ENCODE measurements around the gene NADK2.

NADK2 gene

GRCh38 chr5:36228505-36228904 is 13.2 kb downstream of the NADK2 start:
- ChIA-PET CTCF (interaction anchor here (0.9 to 1.0 kb wide), 3 partner anchors 13 to 56 kb away, joined by 3 to 4 read pairs (median 3); no protein-coding TSS in a partner anchor), POLR2A (no interaction called here)
- WGBS (ENCODE audit: insufficient coverage), result 96% methylated on average over 4 of the region's 7 CpGs
- DNase-seq, result no peak
- Histone ChIP-seq H3K4me1 (ENCODE audit: control extremely low read depth in 1 of 4, control insufficient read depth in 4 of 4, insufficient read depth in 4 of 4, low read length in 3 of 4) (no peaks in the 10 kb centered on the region), H3K27ac (ENCODE audit: insufficient read depth in 1 of 2, low read depth in 1 of 2, low read length in 2 of 2, poor library complexity in 1 of 2, severe bottlenecking in 2 of 2) (no peak overlapping the region), H3K36me3 (ENCODE audit: control insufficient read depth in 4 of 4, insufficient read depth in 4 of 4, low read length in 3 of 4) (peaks cover 4 to 15% (median 8%) of the 10 kb centered on the region in 4 experiments), H3K27me3 (replicated peaks in 2 of 5; ENCODE audit: control insufficient read depth in 4 of 5, insufficient read depth in 5 of 5, low read length in 4 of 5) (no peaks in the 10 kb centered on the region), H3K4me3 (ENCODE audit: control insufficient read depth in 1 of 7, extremely low read depth in 1 of 7, insufficient read depth in 4 of 7, low read depth in 2 of 7, low read length in 6 of 7) (no peak overlapping the region), H3K9me3 (ENCODE audit: control extremely low read depth in 1 of 5, control insufficient read depth in 4 of 5, insufficient read depth in 2 of 5, low read depth in 1 of 5, low read length in 4 of 5) (no peaks in the 10 kb centered on the region)

GRCh38 chr5:36227046-36227445 is 14.7 kb downstream of the NADK2 start:
- Histone ChIP-seq H3K9me3 (ENCODE audit: control extremely low read depth in 1 of 5, control insufficient read depth in 4 of 5, insufficient read depth in 2 of 5, low read depth in 1 of 5, low read length in 4 of 5) (no peaks in the 10 kb centered on the region), H3K27me3 (replicated peaks in 2 of 5; ENCODE audit: control insufficient read depth in 4 of 5, insufficient read depth in 5 of 5, low read length in 4 of 5) (no peaks in the 10 kb centered on the region), H3K4me1 (ENCODE audit: control extremely low read depth in 1 of 4, control insufficient read depth in 4 of 4, insufficient read depth in 4 of 4, low read length in 3 of 4) (no peaks in the 10 kb centered on the region), H3K4me3 (ENCODE audit: control insufficient read depth in 1 of 7, extremely low read depth in 1 of 7, insufficient read depth in 4 of 7, low read depth in 2 of 7, low read length in 6 of 7) (no peak overlapping the region), H3K27ac (ENCODE audit: insufficient read depth in 1 of 2, low read depth in 1 of 2, low read length in 2 of 2, poor library complexity in 1 of 2, severe bottlenecking in 2 of 2) (no peak overlapping the region), H3K36me3 (ENCODE audit: control insufficient read depth in 4 of 4, insufficient read depth in 4 of 4, low read length in 3 of 4) (peaks cover 6 to 21% (median 10%) of the 10 kb centered on the region in 4 experiments)
- DNase-seq, result no peak
- ChIA-PET POLR2A (no interaction called here), CTCF (no interaction called here)

DNA sequence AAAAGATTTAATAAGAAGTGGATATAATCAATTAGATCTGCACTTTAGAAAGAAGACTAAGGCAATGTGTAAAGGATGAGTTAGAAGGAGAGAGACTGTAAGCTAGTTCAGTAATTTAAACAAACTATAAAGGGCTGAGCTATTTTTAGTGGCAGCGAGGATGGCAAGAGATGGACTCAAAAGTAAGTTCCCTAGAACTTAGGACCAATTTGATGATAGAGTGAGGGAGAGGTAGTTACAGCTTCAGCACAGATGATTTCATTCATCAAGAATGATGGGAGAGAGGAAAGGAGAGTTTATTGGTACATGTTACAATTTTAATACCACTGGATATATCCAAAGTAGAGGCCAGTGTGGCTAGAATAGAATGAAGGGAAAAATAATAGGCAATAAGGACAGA is 19.1 kb downstream of the NADK2 start:
- POLR2A ChIA-PET, result interaction anchor here (0.9 kb wide), 2 partner anchors 9 to 19 kb away, joined by 3 read pairs; partner anchors contain the start of gene NADK2
- Histone ChIP-seq H3K4me1 (ENCODE audit: control extremely low read depth in 1 of 4, control insufficient read depth in 4 of 4, insufficient read depth in 4 of 4, low read length in 3 of 4) (no peaks in the 10 kb centered on the region), H3K9me3 (ENCODE audit: control extremely low read depth in 1 of 5, control insufficient read depth in 4 of 5, insufficient read depth in 2 of 5, low read depth in 1 of 5, low read length in 4 of 5) (no peaks in the 10 kb centered on the region), H3K4me3 (ENCODE audit: control insufficient read depth in 1 of 7, extremely low read depth in 1 of 7, insufficient read depth in 4 of 7, low read depth in 2 of 7, low read length in 6 of 7) (no peak overlapping the region), H3K27ac (ENCODE audit: insufficient read depth in 1 of 2, low read depth in 1 of 2, low read length in 2 of 2, poor library complexity in 1 of 2, severe bottlenecking in 2 of 2) (no peak overlapping the region), H3K27me3 (replicated peaks in 2 of 5; ENCODE audit: control insufficient read depth in 4 of 5, insufficient read depth in 5 of 5, low read length in 4 of 5) (no peaks in the 10 kb centered on the region), H3K36me3 (ENCODE audit: control insufficient read depth in 4 of 4, insufficient read depth in 4 of 4, low read length in 3 of 4) (peaks cover 17 to 37% (median 24%) of the 10 kb centered on the region in 4 experiments)
- CTCF ChIA-PET, result interaction anchor here (1.0 to 2.6 kb wide), 2 partner anchors 16 to 19 kb away, joined by 5 to 10 read pairs; partner anchors contain the start of gene NADK2
- 100% methylated on average over 1 of the region's 1 CpG for WGBS (ENCODE audit: insufficient coverage)
- DNase-seq, result no peak

DNA sequence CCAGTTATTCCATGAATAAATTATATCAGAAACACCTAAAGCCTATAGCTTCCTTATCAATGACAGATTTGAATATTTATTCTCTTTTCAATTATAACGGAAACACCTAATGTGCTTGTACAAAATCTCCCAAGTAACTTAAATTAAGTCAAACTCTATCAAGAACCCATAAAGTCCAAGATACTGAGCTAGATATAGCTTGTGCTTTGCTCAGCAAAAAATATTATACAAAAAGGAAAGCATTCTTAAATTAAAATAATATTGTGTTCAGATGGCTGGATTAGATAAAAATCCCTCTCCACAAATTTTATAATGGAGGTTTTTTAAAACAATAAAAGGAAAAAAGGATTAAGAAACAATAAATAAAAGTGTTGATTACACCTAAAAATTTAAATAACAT is 23.7 kb downstream of the NADK2 start:
- H3K9me3 ChIP-seq (ENCODE audit: control extremely low read depth in 1 of 5, control insufficient read depth in 4 of 5, insufficient read depth in 2 of 5, low read depth in 1 of 5, low read length in 4 of 5), result no peaks in the 10 kb centered on the region
- no peaks in the 10 kb centered on the region for H3K27me3 ChIP-seq (replicated peaks in 2 of 5; ENCODE audit: control insufficient read depth in 4 of 5, insufficient read depth in 5 of 5, low read length in 4 of 5)
- no peak for DNase-seq
- peaks cover 11 to 27% (median 26%) of the 10 kb centered on the region in 4 experiments for H3K36me3 ChIP-seq (ENCODE audit: control insufficient read depth in 4 of 4, insufficient read depth in 4 of 4, low read length in 3 of 4)
- peaks cover 0 to 4% (median 0%) of the 10 kb centered on the region in 4 experiments for H3K4me1 ChIP-seq (ENCODE audit: control extremely low read depth in 1 of 4, control insufficient read depth in 4 of 4, insufficient read depth in 4 of 4, low read length in 3 of 4)
- ChIA-PET CTCF (interaction anchor here (0.7 to 1.5 kb wide), 2 partner anchors 19 to 478 kb away, joined by 4 to 5 read pairs; no protein-coding TSS in a partner anchor), POLR2A (interaction anchor here (0.9 kb wide), 1 partner anchor 23 kb away, joined by 3 read pairs; the partner anchor contains the start of gene NADK2)
- H3K27ac ChIP-seq (ENCODE audit: insufficient read depth in 1 of 2, low read depth in 1 of 2, low read length in 2 of 2, poor library complexity in 1 of 2, severe bottlenecking in 2 of 2), result no peak overlapping the region
- WGBS (ENCODE audit: insufficient coverage), result no CpG with 5 or more reads among the region's 1 CpG
- no peak overlapping the region for H3K4me3 ChIP-seq (ENCODE audit: control insufficient read depth in 1 of 7, extremely low read depth in 1 of 7, insufficient read depth in 4 of 7, low read depth in 2 of 7, low read length in 6 of 7)

DNA sequence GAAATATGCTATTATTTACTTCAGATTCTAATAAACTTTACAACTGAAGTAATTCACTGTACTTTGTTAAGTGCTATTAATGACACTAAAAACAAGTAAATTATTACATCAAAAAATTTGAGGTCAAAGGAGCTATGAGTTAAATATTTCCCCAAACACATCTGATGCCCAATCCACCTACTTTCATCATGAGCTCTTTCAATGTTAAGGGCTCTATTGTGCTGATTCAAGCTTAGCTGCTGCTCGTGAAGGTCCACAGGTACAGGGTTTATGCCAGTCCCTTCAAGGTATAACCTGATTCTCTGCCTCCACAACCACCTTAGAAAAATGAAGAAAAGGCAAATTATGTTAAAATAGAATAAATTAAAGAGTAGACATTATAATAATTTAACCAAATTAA is 24.2 kb downstream of the NADK2 start:
- peaks cover 0 to 4% (median 0%) of the 10 kb centered on the region in 4 experiments for H3K4me1 ChIP-seq (ENCODE audit: control extremely low read depth in 1 of 4, control insufficient read depth in 4 of 4, insufficient read depth in 4 of 4, low read length in 3 of 4)
- H3K4me3 ChIP-seq (ENCODE audit: control insufficient read depth in 1 of 7, extremely low read depth in 1 of 7, insufficient read depth in 4 of 7, low read depth in 2 of 7, low read length in 6 of 7), result no peak overlapping the region
- H3K27me3 ChIP-seq (replicated peaks in 2 of 5; ENCODE audit: control insufficient read depth in 4 of 5, insufficient read depth in 5 of 5, low read length in 4 of 5), result no peaks in the 10 kb centered on the region
- no peak overlapping the region for H3K27ac ChIP-seq (ENCODE audit: insufficient read depth in 1 of 2, low read depth in 1 of 2, low read length in 2 of 2, poor library complexity in 1 of 2, severe bottlenecking in 2 of 2)
- ChIA-PET POLR2A (interaction anchor here (0.9 kb wide), 1 partner anchor 24 kb away, joined by 3 read pairs; the partner anchor contains the start of gene NADK2), CTCF (interaction anchor here (0.7 to 0.9 kb wide), 2 partner anchors 19 to 24 kb away, joined by 4 to 5 read pairs; partner anchors contain the start of gene NADK2)
- no CpG with 5 or more reads among the region's 1 CpG for WGBS (ENCODE audit: insufficient coverage)
- peaks cover 11 to 31% (median 30%) of the 10 kb centered on the region in 4 experiments for H3K36me3 ChIP-seq (ENCODE audit: control insufficient read depth in 4 of 4, insufficient read depth in 4 of 4, low read length in 3 of 4)
- H3K9me3 ChIP-seq (ENCODE audit: control extremely low read depth in 1 of 5, control insufficient read depth in 4 of 5, insufficient read depth in 2 of 5, low read depth in 1 of 5, low read length in 4 of 5), result no peaks in the 10 kb centered on the region
- DNase-seq, result no peak

DNA sequence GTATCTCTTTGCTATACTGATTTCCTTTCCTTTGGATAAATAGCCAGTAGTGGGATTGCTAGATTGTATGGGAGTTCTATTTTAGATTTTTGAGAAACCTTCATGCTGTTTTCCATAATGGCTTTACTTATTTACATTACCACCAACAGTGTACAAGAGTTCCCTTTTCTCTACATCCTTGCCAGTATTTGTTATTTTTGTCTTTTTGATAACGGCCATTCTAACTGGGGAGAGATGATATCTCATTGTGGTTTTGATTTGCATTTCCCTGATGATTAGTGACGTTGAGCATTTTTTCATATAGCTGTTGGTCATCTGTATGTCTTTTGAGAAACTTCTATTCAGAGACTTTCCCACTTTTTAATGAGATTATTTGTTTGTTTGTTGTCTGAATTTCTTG is 25.8 kb downstream of the NADK2 start:
- no peak for DNase-seq
- peaks cover 7 to 24% (median 23%) of the 10 kb centered on the region in 4 experiments for H3K36me3 ChIP-seq (ENCODE audit: control insufficient read depth in 4 of 4, insufficient read depth in 4 of 4, low read length in 3 of 4)
- no peak overlapping the region for H3K4me3 ChIP-seq (ENCODE audit: control insufficient read depth in 1 of 7, extremely low read depth in 1 of 7, insufficient read depth in 4 of 7, low read depth in 2 of 7, low read length in 6 of 7)
- peaks cover 0 to 4% (median 0%) of the 10 kb centered on the region in 4 experiments for H3K4me1 ChIP-seq (ENCODE audit: control extremely low read depth in 1 of 4, control insufficient read depth in 4 of 4, insufficient read depth in 4 of 4, low read length in 3 of 4)
- H3K9me3 ChIP-seq (ENCODE audit: control extremely low read depth in 1 of 5, control insufficient read depth in 4 of 5, insufficient read depth in 2 of 5, low read depth in 1 of 5, low read length in 4 of 5), result no peaks in the 10 kb centered on the region
- WGBS (ENCODE audit: insufficient coverage), result no CpG with 5 or more reads among the region's 2 CpGs
- no peak overlapping the region for H3K27ac ChIP-seq (ENCODE audit: insufficient read depth in 1 of 2, low read depth in 1 of 2, low read length in 2 of 2, poor library complexity in 1 of 2, severe bottlenecking in 2 of 2)
- H3K27me3 ChIP-seq (replicated peaks in 2 of 5; ENCODE audit: control insufficient read depth in 4 of 5, insufficient read depth in 5 of 5, low read length in 4 of 5), result no peaks in the 10 kb centered on the region
- POLR2A ChIA-PET, result no interaction called here
- CTCF ChIA-PET, result no interaction called here

- no peak overlapping the region for H3K27ac ChIP-seq (ENCODE audit: insufficient read depth in 1 of 2, low read depth in 1 of 2, low read length in 2 of 2, poor library complexity in 1 of 2, severe bottlenecking in 2 of 2)
- no peak overlapping the region for H3K4me3 ChIP-seq (ENCODE audit: control insufficient read depth in 1 of 7, extremely low read depth in 1 of 7, insufficient read depth in 4 of 7, low read depth in 2 of 7, low read length in 6 of 7)
- POLR2A ChIA-PET, result no interaction called here
- CTCF ChIA-PET, result interaction anchor here (0.6 to 1.7 kb wide), 5 partner anchors 11 to 294 kb away, joined by 3 to 4 read pairs (median 3); partner anchors contain the start of gene RANBP3L
- WGBS (ENCODE audit: insufficient coverage), result no CpG with 5 or more reads among the region's 3 CpGs
- DNase-seq, result peak; percentile 11 to 13 (median 11)
- H3K36me3 ChIP-seq (ENCODE audit: control insufficient read depth in 4 of 4, insufficient read depth in 4 of 4, low read length in 3 of 4), result peaks cover 7 to 19% (median 16%) of the 10 kb centered on the region in 4 experiments
- no peaks in the 10 kb centered on the region for H3K27me3 ChIP-seq (replicated peaks in 2 of 5; ENCODE audit: control insufficient read depth in 4 of 5, insufficient read depth in 5 of 5, low read length in 4 of 5)
- no peaks in the 10 kb centered on the region for H3K9me3 ChIP-seq (ENCODE audit: control extremely low read depth in 1 of 5, control insufficient read depth in 4 of 5, insufficient read depth in 2 of 5, low read depth in 1 of 5, low read length in 4 of 5)
- H3K4me1 ChIP-seq (ENCODE audit: control extremely low read depth in 1 of 4, control insufficient read depth in 4 of 4, insufficient read depth in 4 of 4, low read length in 3 of 4), result peaks cover 0 to 4% (median 0%) of the 10 kb centered on the region in 4 experiments
Observed at GRCh38 chr5:36214436-36214835, 27.3 kb downstream of the NADK2 start.

Measured in common myeloid progenitor, CD34-positive (primary cell).